B cell (primary cell): ENCODE results near the gene JARID2. TPM values are rescaled to one million over a fixed set of nuclear protein-coding genes. Genes with fewer than 3 reads are reported as not detected.

Source experiments
- ATAC-seq: fragments of 200-7000 bp; cut with Tn5 transposase; one replicate; pipeline ENCODE4 v1.10.0; 2021; ENCODE audit warnings: low read depth, mild to moderate bottlenecking, moderate number of reproducible peaks, moderate library complexity
- CTCF ChIA-PET: fragments of 350-600 bp; sonication (Branson Sonifier 250); formaldehyde crosslinking; loops from one replicate; lab custom pipeline; 2021; ENCODE audit warnings: antibody characterized with exemption, inconsistent platforms; lab: Charles Lee
- POLR2A ChIA-PET: fragments of 350-600 bp; sonication (Branson Sonifier 250); formaldehyde crosslinking; loops from one replicate; lab custom pipeline; 2021; ENCODE audit warnings: antibody characterized with exemption; lab: Charles Lee
- DNase-seq: peaks from one replicate; pipeline ENCODE4 v3.0.0; 2013
- H2AFZ ChIP-seq: 2 replicates; pipeline ENCODE4 v1.6.1; 2012; ENCODE audit warnings: mild to moderate bottlenecking, low read depth, low read length; ENCODE audit not compliant: insufficient read depth, poor library complexity, severe bottlenecking
- H3K27ac ChIP-seq, 2 donors: 1 replicate in 1 of 2; 2 replicates in 1 of 2; pipeline ENCODE4 v1.5.1; 2012 to 2013; ENCODE audit warnings: low read length in 2 of 2, mild to moderate bottlenecking in 2 of 2, moderate library complexity in 1 of 2
- H3K27me3 ChIP-seq, 4 experiments: fragments of 200-600 bp in 1 of 4; sonication (generic) in 1 of 4; replicated peaks in 1 of 4; 1 replicate in 2 of 4; 2 replicates in 2 of 4; pipeline versions ENCODE4 v1.6.1 to v1.7.0; 2013 to 2016; ENCODE audit warnings: low read length in 3 of 4, mild to moderate bottlenecking in 2 of 4, mixed read lengths in 1 of 4, moderate library complexity in 1 of 4; ENCODE audit not compliant: insufficient read depth in 4 of 4, control insufficient read depth in 3 of 4; ENCODE audit errors: control extremely low read depth in 1 of 4
- H3K36me3 ChIP-seq, 2 experiments: replicated peaks in 1 of 2; 1 replicate in 1 of 2; 2 replicates in 1 of 2; pipeline versions ENCODE4 v1.6.1 to v1.7.1; 2013; ENCODE audit warnings: low read length in 1 of 2; ENCODE audit not compliant: insufficient read depth in 2 of 2, control insufficient read depth in 1 of 2; ENCODE audit errors: control extremely low read depth in 1 of 2, extremely low read depth in 1 of 2
- H3K4me1 ChIP-seq, 2 donors: fragments of 200-600 bp in 1 of 2; sonication (generic) in 1 of 2; 1 replicate in 1 of 2; 2 replicates in 1 of 2; pipeline versions ENCODE4 v1.5.1 to v1.6.1; 2013 to 2017; ENCODE audit warnings: low read length in 2 of 2; ENCODE audit not compliant: control insufficient read depth in 2 of 2, insufficient read depth in 2 of 2
- H3K4me2 ChIP-seq: replicated peaks from 2 replicates; pipeline ENCODE3; 2012; ENCODE audit warnings: mild to moderate bottlenecking, low read depth, low read length; ENCODE audit not compliant: poor library complexity, severe bottlenecking
- H3K4me3 ChIP-seq, 5 experiments: fragments of 200-600 bp in 1 of 5; sonication (generic) in 1 of 5; 1 replicate in 3 of 5; 2 replicates in 2 of 5; pipeline versions ENCODE4 v1.5.1 to v1.7.0; 2011 to 2016; ENCODE audit warnings: low read length in 4 of 5, mild to moderate bottlenecking in 4 of 5, low read depth in 2 of 5, control low read depth in 1 of 5, moderate library complexity in 1 of 5; ENCODE audit not compliant: insufficient read depth in 1 of 5; ENCODE audit errors: control extremely low read depth in 1 of 5, extremely low read depth in 1 of 5
- H3K79me2 ChIP-seq: fragments of 200-600 bp; sonication (generic); one replicate; pipeline ENCODE4 v1.6.0; 2016; ENCODE audit warnings: low read length; ENCODE audit not compliant: control insufficient read depth, insufficient read depth
- H3K9ac ChIP-seq: fragments of 200-600 bp; sonication (generic); 2 replicates; pipeline ENCODE4 v1.6.1; 2017; ENCODE audit warnings: mild to moderate bottlenecking, low read length, moderate library complexity
- H3K9me3 ChIP-seq, 3 donors: one replicate each; pipeline versions ENCODE4 v1.6.1 to v1.7.1; 2013; ENCODE audit warnings: low read length in 2 of 3; ENCODE audit not compliant: control insufficient read depth in 2 of 3, insufficient read depth in 1 of 3; ENCODE audit errors: control extremely low read depth in 1 of 3
- H4K20me1 ChIP-seq: 2 replicates; pipeline ENCODE4 v1.6.0; 2012; ENCODE audit warnings: mild to moderate bottlenecking, low read length; ENCODE audit not compliant: insufficient read depth, control insufficient read depth, poor library complexity, severe bottlenecking
- H3K27ac Mint-ChIP-seq: one replicate; pipeline ENCODE4 v1.8.0; 2021; ENCODE audit warnings: mixed read lengths
- H3K27me3 Mint-ChIP-seq: one replicate; pipeline ENCODE4 v1.8.0; 2021; ENCODE audit warnings: mixed read lengths
- H3K4me1 Mint-ChIP-seq: one replicate; pipeline ENCODE4 v1.8.0; 2021; ENCODE audit warnings: mixed read lengths
- H3K4me3 Mint-ChIP-seq: one replicate; pipeline ENCODE4 v1.8.0; 2021; ENCODE audit warnings: mixed read lengths
- H3K9me3 Mint-ChIP-seq: one replicate; pipeline ENCODE4 v1.8.0; 2022; ENCODE audit warnings: mixed read lengths; ENCODE audit not compliant: insufficient read depth
- EZH2 ChIP-seq: IDR thresholded peaks from 2 replicates; pipeline ENCODE4 v1.6.1; 2012; ENCODE audit warnings: borderline replicate concordance, low read depth, mild to moderate bottlenecking, moderate library complexity, low read length; ENCODE audit not compliant: insufficient read depth, poor library complexity, severe bottlenecking
- WGBS: methylation state at CpG from one replicate; pipeline ENCODE4 v1.1.5; 2013; ENCODE audit warnings: missing lambda C conversion rate; ENCODE audit not compliant: insufficient coverage; 5-methylcytosine and 5-hydroxymethylcytosine counted together
- intact Hi-C: fragments of 100-400 bp; cut with micrococcal nuclease; formaldehyde crosslinking; loops from one replicate; pipeline ENCODE4 v1.10.0; 2022
- polyA plus RNA-seq: library from polyadenylated mRNA; depleted of rRNA; stranded (reverse); fragments of >200 nt; gene quantifications from 2 replicates; pipeline ENCODE4 v1.2.3, GENCODE V29; 2012
- total RNA-seq, 2 donors: library from RNA; stranded (reverse); fragments of 120-200 nt in 1 of 2; gene quantifications; 1 replicate in 1 of 2; 2 replicates in 1 of 2; pipeline versions ENCODE4 v1.2.3 to v1.2.4, GENCODE V29; 2013 to 2022
- TF ChIP-seq, protein P1 (sequence below): fragments of 200-600 bp; IDR thresholded peaks from one replicate; pipeline ENCODE4 v1.8.0; 2022; ENCODE audit warnings: antibody characterized with exemption, mild to moderate bottlenecking

The JARID2 gene
- total and polyA plus RNA-seq, 2 donors (not counting 1 experiment from before 2014, with no cell fraction given) = 11.0 to 58.1 TPM

DNA sequence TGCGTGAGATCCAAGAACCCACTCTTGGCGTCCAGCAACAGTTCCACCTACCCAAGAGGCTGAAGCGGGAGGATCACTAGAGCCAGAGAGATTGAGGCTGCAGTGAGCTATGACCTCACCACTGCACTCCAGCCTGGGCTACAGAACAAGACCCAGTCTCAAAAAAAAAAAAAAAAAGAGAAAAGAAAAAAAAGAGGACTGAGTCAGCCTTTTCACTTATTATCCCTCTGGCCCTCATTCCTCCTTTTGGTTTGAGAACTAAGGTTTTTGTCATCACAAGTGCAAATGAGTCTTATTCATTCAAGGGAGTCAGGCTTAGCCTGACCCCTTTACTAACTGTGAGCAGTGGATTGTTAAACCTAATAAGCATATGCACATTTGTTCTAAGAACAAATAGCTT lies 37.9 kb upstream of the JARID2 start:
- no peaks in the 10 kb centered on the region for H3K4me1 ChIP-seq
- H3K4me2 ChIP-seq = no peak overlapping the region
- H3K9ac ChIP-seq = no peak overlapping the region
- no peak overlapping the region for H2AFZ ChIP-seq
- Mint-ChIP-seq H3K27ac (no peak overlapping the region), H3K4me1 (peaks cover 7% of the 10 kb centered on the region), H3K4me3 (no peak overlapping the region), H3K9me3 (no peaks in the 10 kb centered on the region), H3K27me3 (no peaks in the 10 kb centered on the region)
- H3K27me3 ChIP-seq = no peaks in the 10 kb centered on the region
- no peaks in the 10 kb centered on the region for H3K36me3 ChIP-seq
- POLR2A ChIA-PET = interaction anchor here (0.7 kb wide), 1 partner anchor 820 kb away, joined by 4 read pairs; no protein-coding TSS in a partner anchor
- DNase-seq = no peak
- TF ChIP-seq, protein P1, sequence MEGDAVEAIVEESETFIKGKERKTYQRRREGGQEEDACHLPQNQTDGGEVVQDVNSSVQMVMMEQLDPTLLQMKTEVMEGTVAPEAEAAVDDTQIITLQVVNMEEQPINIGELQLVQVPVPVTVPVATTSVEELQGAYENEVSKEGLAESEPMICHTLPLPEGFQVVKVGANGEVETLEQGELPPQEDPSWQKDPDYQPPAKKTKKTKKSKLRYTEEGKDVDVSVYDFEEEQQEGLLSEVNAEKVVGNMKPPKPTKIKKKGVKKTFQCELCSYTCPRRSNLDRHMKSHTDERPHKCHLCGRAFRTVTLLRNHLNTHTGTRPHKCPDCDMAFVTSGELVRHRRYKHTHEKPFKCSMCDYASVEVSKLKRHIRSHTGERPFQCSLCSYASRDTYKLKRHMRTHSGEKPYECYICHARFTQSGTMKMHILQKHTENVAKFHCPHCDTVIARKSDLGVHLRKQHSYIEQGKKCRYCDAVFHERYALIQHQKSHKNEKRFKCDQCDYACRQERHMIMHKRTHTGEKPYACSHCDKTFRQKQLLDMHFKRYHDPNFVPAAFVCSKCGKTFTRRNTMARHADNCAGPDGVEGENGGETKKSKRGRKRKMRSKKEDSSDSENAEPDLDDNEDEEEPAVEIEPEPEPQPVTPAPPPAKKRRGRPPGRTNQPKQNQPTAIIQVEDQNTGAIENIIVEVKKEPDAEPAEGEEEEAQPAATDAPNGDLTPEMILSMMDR = no peak
- no peak for TF ChIP-seq EZH2
- H3K79me2 ChIP-seq = no peaks in the 10 kb centered on the region
- no peak overlapping the region for H3K27ac ChIP-seq
- ATAC-seq = no peak
- intact Hi-C loops = no loop called here
- no peak overlapping the region for H3K4me3 ChIP-seq
- no peaks in the 10 kb centered on the region for H3K9me3 ChIP-seq
- WGBS = 90% methylated on average over 3 of the region's 3 CpGs
- H4K20me1 ChIP-seq = no peaks in the 10 kb centered on the region
- CTCF ChIA-PET = no interaction called here

- WGBS = 91% methylated on average over 3 of the region's 7 CpGs
- intact Hi-C loops = no loop called here
- no peaks in the 10 kb centered on the region for H3K36me3 ChIP-seq
- Mint-ChIP-seq H3K9me3 (no peaks in the 10 kb centered on the region), H3K27me3 (no peaks in the 10 kb centered on the region), H3K4me1 (peaks cover 10% of the 10 kb centered on the region), H3K27ac (no peak overlapping the region), H3K4me3 (no peak overlapping the region)
- no peaks in the 10 kb centered on the region for H3K9me3 ChIP-seq
- peaks cover 6 to 16% of the 10 kb centered on the region in 2 donors for H3K4me1 ChIP-seq
- H3K9ac ChIP-seq = no peak overlapping the region
- no peak overlapping the region for H2AFZ ChIP-seq
- H3K4me3 ChIP-seq = no peak overlapping the region
- DNase-seq (no peak), ATAC-seq (no peak)
- no peaks in the 10 kb centered on the region for H3K27me3 ChIP-seq
- H3K79me2 ChIP-seq = no peaks in the 10 kb centered on the region
- no peak overlapping the region for H3K4me2 ChIP-seq
- TF ChIP-seq EZH2 = no peak
- TF ChIP-seq, protein P1 = no peak
- POLR2A ChIA-PET = no interaction called here
- no peaks in the 10 kb centered on the region for H4K20me1 ChIP-seq
- CTCF ChIA-PET = no interaction called here
- H3K27ac ChIP-seq = no peak overlapping the region
These were observed 31.9 kb upstream of the JARID2 start for GRCh38 chr6:15213838-15214400.
